Measurements from ENCODE around the gene ZCWPW2.

Gene ZCWPW2

DNA sequence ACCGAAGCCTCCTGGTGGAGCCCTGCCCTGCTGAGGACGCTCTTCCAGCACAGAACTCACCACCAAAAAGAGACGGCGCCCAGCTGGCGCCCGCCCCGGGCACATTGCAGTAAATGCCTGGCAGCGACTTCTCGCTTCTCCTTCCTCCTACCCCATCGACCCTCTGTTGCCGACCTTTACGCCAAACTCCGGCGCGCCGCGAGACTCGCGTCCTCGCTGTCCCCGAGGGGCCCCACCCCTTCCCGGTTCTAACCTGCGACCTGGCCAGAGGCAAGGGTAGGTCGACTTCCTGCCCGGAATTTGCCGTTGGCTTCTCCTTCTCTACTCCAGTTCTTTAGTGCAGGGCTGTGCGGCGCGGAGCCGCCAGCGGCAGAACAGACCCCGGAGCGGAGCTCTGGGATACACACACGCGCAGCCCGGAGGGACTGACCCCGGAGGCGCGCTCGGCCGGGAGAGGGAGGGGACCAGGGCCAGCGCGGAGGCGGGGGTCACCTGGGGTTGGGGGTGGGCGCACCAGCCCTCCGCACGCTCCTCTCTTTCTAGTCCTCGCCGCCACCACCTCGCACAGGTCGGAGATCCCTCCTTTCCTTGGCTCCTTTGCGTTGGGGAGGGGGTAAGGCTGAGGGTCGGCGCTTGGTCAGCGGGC lies 226.7 kb downstream of the ZCWPW2 start:
- DNase-seq (ENCODE audit: low read depth in 2 of 2): no peak

All from stimulated activated CD8-positive, alpha-beta memory T cell treated with anti-CD3 and anti-CD28 coated beads, Interleukin-15, amount 100 ng/mL, for 48 hours (primary cell).